ENCODE results near the gene CAND1.

GRCh38 chr12:67365131-67365530 is 96.0 kb downstream of the CAND1 start:
- no peak for TF ChIP-seq IRF1 (CRISPR knock-in tag; IDR thresholded peaks at IDR 0.05)
- TF ChIP-seq CTCF (IDR thresholded peaks at IDR 0.05): no peak
- TF ChIP-seq CREM (CRISPR knock-in tag; IDR thresholded peaks at IDR 0.05): no peak
- TF ChIP-seq ESRRA (CRISPR knock-in tag; IDR thresholded peaks at IDR 0.05; ENCODE audit: borderline replicate concordance): no peak
- no peak for TF ChIP-seq USF1 (CRISPR knock-in tag; IDR thresholded peaks at IDR 0.05)
- TF ChIP-seq ZNF317 (CRISPR knock-in tag; IDR thresholded peaks at IDR 0.05; ENCODE audit: borderline replicate concordance, low read depth): no peak
- no peak for TF ChIP-seq ZBTB43 (CRISPR knock-in tag; IDR thresholded peaks at IDR 0.05)
- no peak for TF ChIP-seq ELF4 (CRISPR knock-in tag; IDR thresholded peaks at IDR 0.05; ENCODE audit: low read depth)

Data from WTC11 (cell line).